GM19324 (cell line): Measurements from ENCODE around the gene MREG.

Experiments
- ATAC-seq: cut with Tn5 transposase; IDR thresholded peaks from one replicate; pipeline ENCODE4 v1.9.1; 2021; ENCODE audit warnings: mild to moderate bottlenecking, moderate library complexity; ENCODE audit not compliant: unreplicated experiment, low FRiP score

The MREG gene

DNA sequence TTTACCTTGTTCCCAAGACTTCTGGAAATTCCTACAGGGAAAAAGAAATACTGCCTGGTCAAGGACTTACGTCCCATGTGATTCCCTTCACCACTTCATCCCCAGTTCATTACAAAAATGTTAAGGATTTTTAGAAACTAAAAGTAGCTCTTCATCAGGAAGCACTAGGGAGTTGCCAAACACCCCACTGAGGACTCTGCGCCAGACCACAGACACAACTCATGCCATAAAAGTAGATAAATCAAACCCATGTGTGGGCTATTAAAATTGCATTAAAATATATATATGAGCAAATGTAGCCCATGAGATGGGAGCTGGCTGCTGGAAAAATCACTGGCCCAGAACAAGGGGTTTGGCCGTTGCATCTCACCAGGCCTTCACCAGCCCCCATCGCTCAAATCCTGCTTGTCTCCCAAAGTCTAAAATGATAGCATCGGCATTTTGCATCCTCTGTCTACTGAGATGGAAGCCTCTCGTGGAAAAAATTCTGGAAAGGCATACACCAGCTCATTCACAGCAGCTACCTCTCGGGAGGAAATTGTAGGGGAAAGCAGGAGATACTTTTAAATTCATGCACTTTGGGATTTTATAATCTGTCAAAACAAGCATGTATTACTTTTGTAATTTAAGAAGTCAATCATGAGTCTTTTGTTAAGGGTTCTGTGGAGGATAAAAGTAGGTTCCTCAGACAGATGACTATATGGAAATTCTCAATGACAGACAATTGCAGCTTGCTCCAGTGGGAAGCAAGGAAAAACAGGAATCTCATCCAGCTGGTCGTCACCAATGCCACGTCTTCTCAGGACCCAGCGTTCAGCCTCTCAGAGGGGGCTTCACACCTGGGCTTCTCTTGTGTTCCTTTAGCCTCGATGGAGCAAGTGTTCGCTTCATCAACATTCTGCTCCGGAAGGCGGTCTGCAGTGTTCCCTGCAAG lies 113.9 kb downstream of the MREG start:
- no peak for ATAC-seq

DNA sequence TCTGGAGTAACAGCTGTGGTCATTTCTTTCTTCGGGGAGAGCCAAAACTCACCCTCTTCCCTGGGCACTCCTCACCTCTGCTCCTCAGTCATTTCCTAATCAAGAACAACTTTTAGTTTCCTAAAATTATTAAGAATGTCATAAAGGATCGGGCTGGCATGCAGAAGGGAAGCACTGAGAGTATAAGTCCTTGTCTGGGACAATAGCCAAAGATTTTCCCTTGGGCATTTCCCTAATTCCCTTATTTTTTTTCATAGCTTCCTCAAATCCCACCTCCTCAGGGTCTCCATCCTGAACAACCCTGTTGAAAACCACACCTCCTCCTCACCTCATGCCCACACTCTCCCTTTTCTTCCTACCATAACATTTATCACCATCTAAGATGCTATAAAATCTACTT lies 115.0 kb downstream of the MREG start:
- ATAC-seq = no peak

- ATAC-seq = no peak
Observed at GRCh38 chr2:215896921-215897320, 116.4 kb downstream of the MREG start.

DNA sequence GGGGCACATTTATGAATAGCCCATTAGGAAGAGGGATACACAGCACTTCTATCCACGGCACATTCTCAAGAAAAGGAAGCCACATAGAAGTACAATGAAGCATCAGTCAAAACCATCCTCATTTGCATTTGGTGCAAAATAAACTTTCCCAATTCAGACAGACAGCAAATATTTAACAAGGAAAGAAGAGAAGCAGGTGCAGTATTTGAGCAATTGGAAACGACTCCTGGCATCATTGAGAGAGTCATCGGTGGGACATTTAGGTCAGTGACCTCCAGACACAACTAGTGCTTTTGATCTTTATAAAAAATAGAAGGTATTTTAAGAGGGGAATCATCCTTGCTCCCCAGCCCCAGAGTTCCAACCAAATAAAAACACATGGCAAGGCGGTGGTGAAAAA lies 118.0 kb downstream of the MREG start:
- ATAC-seq = no peak
